H1 (cell line): ENCODE data around the gene DLX5. TPM values are rescaled to one million over a fixed set of nuclear protein-coding genes. Genes with fewer than 3 reads are reported as not detected.

ENCODE experiments used
- CHD7 ChIP-seq: fragments of 300-600 bp; sonication (generic); IDR thresholded peaks from 2 replicates; pipeline ENCODE4 v1.7.1; 2012; ENCODE audit warnings: low read length, moderate library complexity, mild to moderate bottlenecking, inconsistent platforms; ENCODE audit not compliant: insufficient replicate concordance
- HDAC2 ChIP-seq, 2 experiments: fragments of 300-600 bp in 1 of 2; sonication (generic) in 1 of 2; IDR thresholded peaks; 2 replicates each; pipeline ENCODE4 v1.6.1; 2011 to 2012; ENCODE audit warnings: low read depth in 2 of 2, low read length in 2 of 2, mild to moderate bottlenecking in 2 of 2, moderate library complexity in 2 of 2, borderline replicate concordance in 1 of 2, inconsistent platforms in 1 of 2
- KDM1A ChIP-seq: fragments of 200-600, 300-600 bp; sonication (generic); IDR thresholded peaks from 2 replicates; pipeline ENCODE4 v1.7.1; 2016; ENCODE audit warnings: mild to moderate bottlenecking, low read length, borderline replicate concordance
- KDM4A ChIP-seq: IDR thresholded peaks from one replicate; pipeline ENCODE4 v1.7.1; 2012; ENCODE audit warnings: low read depth, mild to moderate bottlenecking, moderate library complexity, low read length, inconsistent platforms; ENCODE audit not compliant: severe bottlenecking
- POLR2A ChIP-seq, 2 experiments: IDR thresholded peaks; 1 replicate in 1 of 2; 2 replicates in 1 of 2; pipeline ENCODE4 v1.6.1; 2011; ENCODE audit warnings: low read depth in 2 of 2, low read length in 2 of 2, mild to moderate bottlenecking in 2 of 2; ENCODE audit errors: control extremely low read depth in 1 of 2
- RNF2 ChIP-seq: fragments of 200-900, 300-1000 bp; sonication (generic); IDR thresholded peaks from 2 replicates; pipeline ENCODE4 v1.7.1; 2016; ENCODE audit warnings: borderline replicate concordance, low read depth, mild to moderate bottlenecking, antibody characterized with exemption, low read length; ENCODE audit not compliant: poor library complexity, severe bottlenecking; ENCODE audit errors: missing control alignments
- SP4 ChIP-seq: IDR thresholded peaks from 2 replicates; pipeline ENCODE4 v1.6.1; 2012; ENCODE audit warnings: low read length, inconsistent platforms
- TBP ChIP-seq: IDR thresholded peaks from 2 replicates; pipeline ENCODE4 v1.6.1; 2011; ENCODE audit warnings: low read depth, low read length, improper control_type of control experiment
- polyA plus RNA-seq, 7 experiments: library from polyadenylated mRNA; depleted of rRNA in 3 of 7; stranded (reverse) in 5 of 7; unstranded in 2 of 7; fragments of >200 nt in 5 of 7; fragments of 200-250 nt in 2 of 7; gene quantifications; 1 replicate in 5 of 7; 2 replicates in 1 of 7; 4 replicates in 1 of 7; pipeline versions ENCODE4 v1.2.1 to v1.2.3, GENCODE V29; 2011 to 2013; ENCODE audit warnings: missing spikeins in 2 of 7, mixed read lengths in 2 of 7
- total RNA-seq: library from RNA; stranded (reverse); fragmentation: NEBNext Ultra II Directional; extraction: Animal tissue kit (Norgen Biotek cat#: 25700); gene quantifications from 2 replicates; pipeline ENCODE4 v1.2.1, GENCODE V29; 2021

DLX5 gene
- total and polyA plus RNA-seq, 2 of the 8 experiments (the other 6 are each of a cell fraction or from before 2014, with no cell fraction given), result not detected

- TF ChIP-seq HDAC2 (IDR thresholded peaks at IDR 0.05; ENCODE audit: borderline replicate concordance in 1 of 2, low read depth in 2 of 2, low read length in 2 of 2), result no peak
- TF ChIP-seq SP4, result no peak
- no peak for TF ChIP-seq CHD7
- TF ChIP-seq RNF2, result peak; percentile 95
- TF ChIP-seq KDM4A, result no peak
- TF ChIP-seq TBP, result no peak
- no peak for TF ChIP-seq POLR2A (IDR thresholded peaks at IDR 0.05; ENCODE audit: control extremely low read depth in 1 of 2, low read depth in 2 of 2, low read length in 2 of 2)
- TF ChIP-seq KDM1A, result no peak
- TF ChIP-seq, all 59 proteins: peak for 2
Observed at GRCh38 chr7:97004247-97005182, 20.1 kb downstream of the DLX5 start (continued).
